ENCODE data around the gene FREM3. TPM values are rescaled to one million over a fixed set of nuclear protein-coding genes. Genes with fewer than 3 reads are reported as not detected.

Gene FREM3
- polyA plus RNA-seq, 1 of the 3 experiments (the other 2 are of a cell fraction), result 0.03 TPM

GRCh38 chr4:143712155-143712550 lies 11.7 kb upstream of the FREM3 start:
- H3K4me3 ChIP-seq (ENCODE audit: low read depth in 2 of 2, low read length in 1 of 2), result no peak overlapping the region
- ChIA-PET POLR2A (no interaction called here), CTCF (no interaction called here)
- H4K20me1 ChIP-seq (ENCODE audit: insufficient read depth), result no peaks in the 10 kb centered on the region
- no peaks in the 10 kb centered on the region for H3K9me3 ChIP-seq
- H3K27ac ChIP-seq (ENCODE audit: low read depth in 2 of 2, low read length in 1 of 2), result no peak overlapping the region
- H3K4me1 ChIP-seq (ENCODE audit: control insufficient read depth in 1 of 2, insufficient read depth in 2 of 2, low read depth in 1 of 2, low read length in 1 of 2), result peaks cover 0 to 6% of the 10 kb centered on the region in 2 experiments; a peak in 1 of 4 replicates
- WGBS (ENCODE audit: low lambda C conversion rate), result 37% methylated on average over 1 of the region's 1 CpG
- no peaks in the 10 kb centered on the region for H3K27me3 ChIP-seq (ENCODE audit: insufficient read depth)
- H3K36me3 ChIP-seq (replicated peaks in 1 of 2; ENCODE audit: control insufficient read depth in 1 of 2, insufficient read depth in 2 of 2, low read length in 1 of 2), result no peaks in the 10 kb centered on the region
- H3F3A ChIP-seq (replicated peaks; ENCODE audit: insufficient read depth), result no peaks in the 10 kb centered on the region
- H2AFZ ChIP-seq (ENCODE audit: low read depth), result no peak overlapping the region
- H3K9me2 ChIP-seq, result no peaks in the 10 kb centered on the region
- H3K79me2 ChIP-seq (ENCODE audit: insufficient read depth), result no peaks in the 10 kb centered on the region
- TF ChIP-seq FOXM1 (IDR thresholded peaks at IDR 0.05; ENCODE audit: low read depth) (no peak), MXI1 (IDR thresholded peaks at IDR 0.05; ENCODE audit: low read depth, low read length) (no peak), IRF3 (IDR thresholded peaks at IDR 0.05; ENCODE audit: low read depth, low read length) (no peak), GATA2 (CRISPR knock-in tag; IDR thresholded peaks at IDR 0.05) (no peak)
- H3K9ac ChIP-seq, result no peak overlapping the region
- H3K4me2 ChIP-seq, result no peak overlapping the region
- DNase-seq, result no peak

- H3K4me3 ChIP-seq (ENCODE audit: low read depth in 2 of 2, low read length in 1 of 2), result no peak overlapping the region
- H3K27ac ChIP-seq (ENCODE audit: low read depth in 2 of 2, low read length in 1 of 2), result no peak overlapping the region
- no peaks in the 10 kb centered on the region for H3K9me2 ChIP-seq
- WGBS (ENCODE audit: low lambda C conversion rate), result 62% methylated on average over 4 of the region's 4 CpGs
- H3K27me3 ChIP-seq (ENCODE audit: insufficient read depth), result no peaks in the 10 kb centered on the region
- peak; percentile 17; the same call in 1 of the 2 replicates for TF ChIP-seq CTCF (IDR thresholded peaks at IDR 0.05)
- no peak for TF ChIP-seq TEAD4 (IDR thresholded peaks at IDR 0.05; ENCODE audit: borderline replicate concordance, insufficient read depth)
- no peak for TF ChIP-seq RAD21 (IDR thresholded peaks at IDR 0.05; ENCODE audit: low read length)
- TF ChIP-seq NRF1 (IDR thresholded peaks at IDR 0.05; ENCODE audit: low read depth, low read length), result no peak
- no peak for TF ChIP-seq CHD2 (IDR thresholded peaks at IDR 0.05; ENCODE audit: low read length, partially characterized antibody)
- TF ChIP-seq RCOR1 (IDR thresholded peaks at IDR 0.05; ENCODE audit: low read length), result no peak
- TF ChIP-seq MXI1 (IDR thresholded peaks at IDR 0.05; ENCODE audit: low read depth, low read length), result no peak
- CTCF ChIA-PET, result no interaction called here
- no peak overlapping the region for H2AFZ ChIP-seq (ENCODE audit: low read depth)
- H3K9me3 ChIP-seq, result no peaks in the 10 kb centered on the region
- DNase-seq, result no peak
- H4K20me1 ChIP-seq (ENCODE audit: insufficient read depth), result no peaks in the 10 kb centered on the region
- H3F3A ChIP-seq (replicated peaks; ENCODE audit: insufficient read depth), result no peaks in the 10 kb centered on the region
- H3K9ac ChIP-seq, result no peak overlapping the region
- H3K4me1 ChIP-seq (ENCODE audit: control insufficient read depth in 1 of 2, insufficient read depth in 2 of 2, low read depth in 1 of 2, low read length in 1 of 2), result peaks cover 0 to 6% of the 10 kb centered on the region in 2 experiments; a peak in 1 of 4 replicates
- H3K79me2 ChIP-seq (ENCODE audit: insufficient read depth), result no peaks in the 10 kb centered on the region
- POLR2A ChIA-PET, result no interaction called here
- H3K36me3 ChIP-seq (replicated peaks in 1 of 2; ENCODE audit: control insufficient read depth in 1 of 2, insufficient read depth in 2 of 2, low read length in 1 of 2), result no peaks in the 10 kb centered on the region
- H3K4me2 ChIP-seq, result no peak overlapping the region
Observed at GRCh38 chr4:143711543-143712154, 11.2 kb upstream of the FREM3 start.

Measured in SK-N-SH (cell line).